Breast epithelium (tissue), 4 donors: ENCODE data around the gene ITPRID2. TPM values are rescaled to one million over a fixed set of nuclear protein-coding genes. Genes with fewer than 3 reads are reported as not detected.

ENCODE experiments used
- DNase-seq, 2 donors: peaks; one replicate each; pipeline ENCODE4 v3.0.0-alpha.2; 2019; ENCODE audit warnings: low spot score in 2 of 2
- H3K27ac ChIP-seq, 2 donors: fragments of 200-600 bp; sonication (generic) in 1 of 2; one replicate each; pipeline ENCODE4 v1.5.1; 2016 to 2019; ENCODE audit warnings: mild to moderate bottlenecking in 1 of 2
- H3K27me3 ChIP-seq, 2 donors: fragments of 200-600 bp; sonication (generic) in 1 of 2; one replicate each; pipeline versions ENCODE4 v1.5.1 to v1.6.0; 2017 to 2019; ENCODE audit warnings: control low read depth in 1 of 2, mild to moderate bottlenecking in 1 of 2
- H3K36me3 ChIP-seq: fragments of 200-600 bp; one replicate; pipeline ENCODE4 v1.5.1; 2019
- H3K4me1 ChIP-seq, 2 donors: fragments of 200-600 bp; sonication (generic); one replicate each; pipeline ENCODE4 v1.5.1; 2016 to 2019; ENCODE audit warnings: control low read depth in 1 of 2
- H3K4me3 ChIP-seq, 3 donors: fragments of 200-600 bp; sonication (generic); 1 replicate in 2 of 3; 2 replicates in 1 of 3; pipeline ENCODE4 v1.5.1; 2016 to 2019; ENCODE audit warnings: mild to moderate bottlenecking in 3 of 3, moderate library complexity in 2 of 3
- H3K9me3 ChIP-seq, 2 donors: fragments of 200-600 bp; sonication (generic) in 1 of 2; one replicate each; pipeline ENCODE4 v1.5.1; 2016 to 2019; ENCODE audit warnings: control low read depth in 1 of 2
- POLR2A ChIP-seq: fragments of 450-650 bp; IDR thresholded peaks from one replicate; pipeline ENCODE4 v1.6.1; 2016; ENCODE audit warnings: antibody characterized with exemption, mild to moderate bottlenecking, moderate library complexity
- POLR2AphosphoS5 ChIP-seq, 3 donors: sonication (generic); formaldehyde crosslinking; IDR thresholded peaks; one replicate each; pipeline ENCODE4 v1.6.1; 2017; ENCODE audit warnings: antibody characterized with exemption in 3 of 3
- intact Hi-C: fragments of 100-400 bp; cut with DNase I; formaldehyde crosslinking; loops from one replicate; pipeline ENCODE4 v1.15.1; 2023; ENCODE audit warnings: low total_unique reads
- total RNA-seq, 3 donors: library from RNA; depleted of rRNA; stranded (reverse); fragments of >200 nt; gene quantifications; one replicate each; pipeline ENCODE4 v1.1.0, GENCODE V29; 2016
- TF ChIP-seq, protein P1 (sequence below), 3 donors: fragments of 450-650 bp; IDR thresholded peaks; one replicate each; pipeline ENCODE4 v1.5.1; 2016 to 2017; ENCODE audit warnings: antibody characterized with exemption in 3 of 3, mild to moderate bottlenecking in 3 of 3, moderate library complexity in 3 of 3

ITPRID2 gene
- total RNA-seq, 3 donors from 2014 or later, result 67.2 to 170 (median 98.9) TPM

DNA sequence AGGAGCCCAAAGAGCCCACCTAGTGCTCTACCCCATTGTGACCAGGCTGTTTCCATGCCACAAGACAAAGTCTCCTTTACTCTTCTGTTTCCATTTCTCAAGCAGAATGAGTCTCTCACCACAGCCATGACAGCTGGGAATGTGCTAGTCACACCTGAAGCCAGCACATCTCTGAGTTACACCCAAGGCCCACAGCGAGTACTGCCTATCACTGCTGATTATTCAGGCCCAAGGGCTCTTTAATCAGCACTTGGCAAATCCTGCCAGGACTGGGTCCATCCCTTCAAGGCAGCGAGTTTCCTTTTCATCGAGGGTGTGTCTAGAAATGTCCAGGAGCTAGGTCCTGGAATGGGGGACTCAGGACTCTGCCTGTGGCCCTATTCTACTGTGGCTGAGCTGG lies 79.5 kb downstream of the ITPRID2 start:
- Histone ChIP-seq H3K4me1 (no peaks in the 10 kb centered on the region), H3K36me3 (no peaks in the 10 kb centered on the region), H3K27me3 (no peaks in the 10 kb centered on the region), H3K27ac (no peak overlapping the region), H3K9me3 (no peaks in the 10 kb centered on the region), H3K4me3 (no peak overlapping the region)
- TF ChIP-seq, protein P1, sequence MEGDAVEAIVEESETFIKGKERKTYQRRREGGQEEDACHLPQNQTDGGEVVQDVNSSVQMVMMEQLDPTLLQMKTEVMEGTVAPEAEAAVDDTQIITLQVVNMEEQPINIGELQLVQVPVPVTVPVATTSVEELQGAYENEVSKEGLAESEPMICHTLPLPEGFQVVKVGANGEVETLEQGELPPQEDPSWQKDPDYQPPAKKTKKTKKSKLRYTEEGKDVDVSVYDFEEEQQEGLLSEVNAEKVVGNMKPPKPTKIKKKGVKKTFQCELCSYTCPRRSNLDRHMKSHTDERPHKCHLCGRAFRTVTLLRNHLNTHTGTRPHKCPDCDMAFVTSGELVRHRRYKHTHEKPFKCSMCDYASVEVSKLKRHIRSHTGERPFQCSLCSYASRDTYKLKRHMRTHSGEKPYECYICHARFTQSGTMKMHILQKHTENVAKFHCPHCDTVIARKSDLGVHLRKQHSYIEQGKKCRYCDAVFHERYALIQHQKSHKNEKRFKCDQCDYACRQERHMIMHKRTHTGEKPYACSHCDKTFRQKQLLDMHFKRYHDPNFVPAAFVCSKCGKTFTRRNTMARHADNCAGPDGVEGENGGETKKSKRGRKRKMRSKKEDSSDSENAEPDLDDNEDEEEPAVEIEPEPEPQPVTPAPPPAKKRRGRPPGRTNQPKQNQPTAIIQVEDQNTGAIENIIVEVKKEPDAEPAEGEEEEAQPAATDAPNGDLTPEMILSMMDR (IDR thresholded peaks at IDR 0.05), result no peak
- no peak for TF ChIP-seq POLR2AphosphoS5 (IDR thresholded peaks at IDR 0.05)
- no peak for TF ChIP-seq POLR2A
- intact Hi-C loops, result no loop called here
- DNase-seq, result no peak

DNA sequence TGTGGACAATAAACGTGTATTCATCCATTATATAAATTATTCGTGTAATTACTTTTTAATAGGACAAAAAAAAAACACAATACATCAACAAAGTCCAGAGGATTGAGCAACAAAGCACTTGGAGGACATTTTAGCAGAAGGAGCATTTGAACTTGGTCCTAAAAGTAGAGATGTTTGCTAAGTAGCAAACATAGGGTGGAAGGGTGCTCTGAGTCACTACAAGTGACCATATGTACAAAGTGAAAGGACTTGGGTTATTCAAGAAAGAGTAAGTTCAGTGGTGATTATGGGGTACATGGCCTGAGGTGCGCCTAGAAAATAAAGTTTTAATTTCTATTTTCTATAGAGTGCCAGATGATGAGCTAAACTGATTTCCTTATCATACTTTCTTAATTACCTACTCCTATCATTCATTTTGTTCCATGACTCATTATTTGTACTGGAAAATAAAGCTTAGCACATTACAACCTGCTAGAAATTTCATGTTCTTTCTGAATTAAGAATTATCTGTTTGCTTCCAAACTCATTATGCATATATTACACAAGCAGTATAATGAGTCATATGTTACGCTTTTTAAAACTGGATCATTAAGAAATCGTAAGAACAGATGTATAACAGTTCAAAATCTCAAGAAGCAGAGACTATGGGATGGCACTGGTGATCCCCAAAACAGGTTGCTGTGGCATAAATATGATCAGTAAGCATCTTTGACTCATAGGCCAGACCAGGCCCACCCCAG lies 81.1 kb downstream of the ITPRID2 start:
- Histone ChIP-seq H3K4me1 (no peaks in the 10 kb centered on the region), H3K27me3 (no peaks in the 10 kb centered on the region), H3K36me3 (no peaks in the 10 kb centered on the region), H3K27ac (no peak overlapping the region), H3K9me3 (no peaks in the 10 kb centered on the region), H3K4me3 (no peak overlapping the region)
- no peak for TF ChIP-seq POLR2AphosphoS5 (IDR thresholded peaks at IDR 0.05)
- TF ChIP-seq, protein P1 (IDR thresholded peaks at IDR 0.05), result no peak
- TF ChIP-seq POLR2A, result no peak
- no peak for DNase-seq
- intact Hi-C loops, result no loop called here

DNA sequence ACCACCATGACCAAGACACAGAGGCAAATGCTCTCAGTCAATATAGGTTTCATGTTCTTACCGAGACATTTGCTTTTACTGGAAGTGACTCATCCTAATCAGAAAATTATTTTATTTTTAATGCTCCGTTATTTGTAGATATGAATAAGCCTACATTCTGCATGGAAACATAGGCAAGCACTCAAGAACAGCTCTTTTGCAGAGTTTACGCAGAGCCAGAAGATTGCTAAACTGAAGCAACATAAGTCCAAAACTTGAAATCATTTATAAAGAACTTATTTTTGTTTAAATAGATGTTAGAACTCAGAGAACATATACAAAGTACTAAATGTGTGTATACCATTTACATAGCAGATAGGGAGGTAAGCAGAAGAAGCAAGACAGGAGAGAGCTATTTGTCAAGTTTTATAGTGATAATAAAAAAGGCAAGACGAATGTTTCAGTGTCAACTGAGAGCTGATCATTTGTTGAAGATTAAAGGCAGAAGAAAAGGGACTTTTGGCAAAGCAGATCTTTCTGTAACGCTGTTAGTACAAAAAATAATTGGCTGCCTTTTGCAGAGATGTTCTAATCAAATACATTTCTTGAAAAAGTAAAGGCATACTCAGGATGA lies 81.7 kb downstream of the ITPRID2 start:
- Histone ChIP-seq H3K27me3 (no peaks in the 10 kb centered on the region), H3K36me3 (no peaks in the 10 kb centered on the region), H3K9me3 (no peaks in the 10 kb centered on the region), H3K4me1 (no peaks in the 10 kb centered on the region), H3K4me3 (no peak overlapping the region), H3K27ac (no peak overlapping the region)
- no peak for DNase-seq
- TF ChIP-seq POLR2AphosphoS5 (IDR thresholded peaks at IDR 0.05), result no peak
- no peak for TF ChIP-seq POLR2A
- intact Hi-C loops, result no loop called here

DNA sequence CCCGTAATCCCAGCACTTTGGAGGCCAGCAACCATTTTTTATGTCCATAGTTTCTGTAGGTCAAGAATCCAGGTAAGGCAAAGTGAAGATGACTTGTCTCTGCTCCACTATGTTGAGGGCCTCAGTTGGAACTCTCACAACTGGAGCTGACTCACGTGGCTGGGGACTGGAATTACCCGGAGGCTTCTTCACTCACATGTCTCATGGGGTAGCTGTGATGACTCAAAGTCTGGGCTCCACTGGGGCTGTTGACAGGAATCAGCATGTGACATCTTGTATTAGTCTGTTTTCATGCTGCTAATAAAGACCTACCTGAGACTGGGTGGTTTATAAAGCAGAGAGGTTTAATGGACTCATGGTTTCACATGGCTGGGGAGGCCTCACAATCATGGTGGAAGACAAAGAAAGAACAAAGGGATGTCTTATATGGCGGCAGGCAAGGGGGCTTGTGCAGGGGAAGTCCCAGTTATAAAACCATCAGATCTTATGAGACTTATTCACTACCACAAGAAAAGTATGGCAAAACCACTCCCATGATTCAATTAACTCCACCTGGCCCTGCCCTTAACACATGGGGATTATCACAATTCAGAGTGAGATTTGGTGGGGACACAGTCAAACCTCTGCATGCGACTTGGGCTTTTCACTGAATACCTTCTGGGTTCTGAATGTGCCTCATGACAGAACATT lies 86.3 kb downstream of the ITPRID2 start:
- intact Hi-C loops, result no loop called here
- DNase-seq, result no peak
- H3K36me3 ChIP-seq, result no peaks in the 10 kb centered on the region
- no peak overlapping the region for H3K27ac ChIP-seq
- no peaks in the 10 kb centered on the region for H3K4me1 ChIP-seq
- H3K4me3 ChIP-seq, result no peak overlapping the region
- no peaks in the 10 kb centered on the region for H3K27me3 ChIP-seq
- H3K9me3 ChIP-seq, result no peaks in the 10 kb centered on the region
- TF ChIP-seq, protein P1 (IDR thresholded peaks at IDR 0.05), result no peak
- TF ChIP-seq POLR2A, result no peak
- TF ChIP-seq POLR2AphosphoS5 (IDR thresholded peaks at IDR 0.05), result no peak

DNA sequence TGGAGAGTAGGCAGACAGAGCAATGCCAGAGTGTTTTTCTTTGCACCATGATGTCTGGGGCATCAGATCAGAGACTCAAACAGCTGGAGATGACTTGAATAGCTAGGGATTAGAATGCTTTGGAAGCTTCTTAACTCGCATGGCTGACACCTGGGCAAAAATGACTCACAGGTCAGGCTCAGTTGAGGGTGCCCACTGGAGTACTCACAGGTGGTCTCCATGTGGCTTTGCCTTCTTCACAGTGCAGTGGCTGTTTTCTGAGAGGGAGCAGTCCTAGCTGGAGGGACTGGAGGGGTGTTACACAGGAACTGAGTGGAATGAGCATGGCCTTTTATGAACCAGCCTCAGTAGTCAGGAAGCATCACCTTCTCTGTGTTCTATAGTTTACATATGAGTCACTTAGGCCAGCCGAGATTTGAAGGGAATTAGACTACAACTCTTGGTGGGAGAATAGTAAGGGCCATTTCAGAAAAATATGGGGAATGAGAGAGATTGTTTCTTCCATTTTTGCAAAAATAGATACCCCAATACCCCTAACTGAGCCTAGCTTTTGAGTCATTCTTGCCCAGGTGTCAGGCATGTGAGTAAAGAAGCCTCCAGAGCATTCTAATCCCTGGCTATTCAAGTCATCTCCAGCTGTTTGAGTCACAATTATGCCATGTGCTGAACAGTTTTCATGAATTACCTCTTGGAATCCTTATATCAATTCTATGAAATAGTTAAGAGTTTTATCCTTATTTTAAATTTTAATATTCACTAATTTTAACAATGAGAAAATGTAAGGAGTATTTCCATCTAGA lies 87.0 kb downstream of the ITPRID2 start:
- Histone ChIP-seq H3K36me3 (no peaks in the 10 kb centered on the region), H3K4me1 (no peaks in the 10 kb centered on the region), H3K27me3 (no peaks in the 10 kb centered on the region), H3K4me3 (no peak overlapping the region), H3K27ac (no peak overlapping the region), H3K9me3 (no peaks in the 10 kb centered on the region)
- intact Hi-C loops, result no loop called here
- TF ChIP-seq POLR2A (no peak), POLR2AphosphoS5 (IDR thresholded peaks at IDR 0.05) (no peak)
- TF ChIP-seq, protein P1 (IDR thresholded peaks at IDR 0.05), result no peak
- DNase-seq, result no peak
